GM13977 (cell line): ENCODE data around the gene MYH7B.

Experiments
- DNase-seq: peaks from one replicate; pipeline ENCODE4 v3.0.0; 2012; ENCODE audit warnings: low spot score
- CTCF ChIP-seq: IDR thresholded peaks from 2 replicates; pipeline ENCODE4 v1.5.1; 2012; ENCODE audit warnings: mild to moderate bottlenecking, control low read depth; ENCODE audit not compliant: insufficient read depth; ENCODE audit errors: extremely low read depth, missing control alignments
- in situ Hi-C: fragments of 300-500 bp; cut with MboI; formaldehyde crosslinking; loops from one replicate; pipeline ENCODE4 v1.12.0; 2022; ENCODE audit warnings: low sequenced_read_pairs, low pct_unique_long_range_greater_than_20kb, mixed read lengths, inconsistent platforms; ENCODE audit not compliant: unreplicated experiment

Gene MYH7B

DNA sequence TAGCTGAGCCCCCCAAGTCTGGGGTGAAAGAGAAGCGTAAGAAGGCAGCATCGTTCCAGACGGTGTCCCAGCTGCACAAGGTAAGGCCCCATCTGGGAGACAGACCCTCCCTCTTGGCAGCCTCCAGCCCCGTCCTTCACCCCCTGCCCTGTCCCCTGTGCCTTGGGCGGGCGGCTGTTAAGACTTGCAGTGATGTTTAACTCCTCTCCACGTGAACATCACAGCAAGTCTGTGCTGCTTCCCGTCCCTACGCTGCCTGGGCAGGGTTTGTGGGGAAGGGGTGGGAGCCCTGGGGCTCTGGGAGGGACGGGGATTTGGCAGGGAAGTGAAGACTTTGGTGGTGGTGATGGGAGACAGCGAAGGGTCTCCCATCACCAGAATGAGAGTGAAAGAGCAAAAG lies 34.6 kb downstream of the MYH7B start:
- no peak for TF ChIP-seq CTCF
- in situ Hi-C loops, result no loop called here
- DNase-seq, result no peak

DNA sequence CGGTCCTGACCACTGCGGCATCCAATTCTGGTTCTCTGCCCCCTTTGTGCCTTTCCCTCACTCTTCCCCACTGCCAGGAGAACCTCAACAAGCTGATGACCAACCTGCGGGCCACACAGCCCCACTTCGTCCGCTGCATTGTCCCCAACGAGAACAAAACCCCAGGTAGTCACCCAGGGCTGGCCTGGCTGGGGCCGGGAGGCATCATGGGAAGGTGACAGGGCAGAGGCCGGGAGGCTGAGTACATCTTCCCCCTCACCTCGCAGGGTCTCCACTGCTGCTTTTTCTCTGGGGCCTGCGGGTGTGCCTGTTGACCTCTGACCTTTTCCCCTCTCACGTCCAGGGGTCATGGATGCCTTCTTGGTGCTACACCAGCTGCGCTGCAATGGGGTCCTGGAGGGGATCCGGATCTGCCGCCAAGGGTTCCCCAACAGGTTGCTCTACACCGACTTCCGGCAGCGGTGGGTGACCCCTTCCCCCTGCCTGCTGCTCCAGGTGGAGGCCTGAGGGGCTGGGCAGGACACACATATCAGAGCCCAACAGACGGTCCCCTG lies 35.1 kb downstream of the MYH7B start:
- DNase-seq, result no peak
- no peak for TF ChIP-seq CTCF
- in situ Hi-C loops, result no loop called here

GRCh38 chr20:34992751-34993417 lies 37.2 kb downstream of the MYH7B start:
- TF ChIP-seq CTCF, result no peak
- in situ Hi-C loops, result no loop called here
- no peak for DNase-seq

DNA sequence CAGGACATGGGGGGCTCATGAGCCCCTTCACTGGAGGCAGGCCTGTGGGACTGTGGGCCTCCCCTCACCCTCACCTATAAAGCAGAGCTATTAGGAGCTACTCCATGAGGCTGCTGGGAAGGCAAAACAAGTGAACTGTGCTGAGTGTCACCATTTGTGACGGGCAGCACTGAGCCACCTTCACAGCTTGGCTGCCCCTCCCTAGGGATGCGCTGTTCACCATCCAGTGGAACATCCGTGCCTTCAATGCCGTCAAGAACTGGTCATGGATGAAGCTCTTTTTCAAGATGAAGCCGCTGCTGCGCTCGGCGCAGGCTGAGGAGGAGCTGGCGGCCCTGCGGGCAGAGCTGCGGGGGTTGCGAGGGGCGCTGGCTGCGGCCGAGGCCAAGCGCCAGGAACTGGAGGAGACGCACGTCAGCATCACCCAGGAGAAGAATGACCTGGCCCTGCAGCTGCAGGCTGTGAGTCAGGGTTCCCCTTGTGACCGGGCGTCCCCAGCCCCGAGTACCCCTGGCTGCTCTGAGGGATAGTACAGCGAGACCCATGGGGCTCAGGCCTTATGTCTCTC lies 38.4 kb downstream of the MYH7B start:
- in situ Hi-C loops, result no loop called here
- TF ChIP-seq CTCF, result no peak

DNA sequence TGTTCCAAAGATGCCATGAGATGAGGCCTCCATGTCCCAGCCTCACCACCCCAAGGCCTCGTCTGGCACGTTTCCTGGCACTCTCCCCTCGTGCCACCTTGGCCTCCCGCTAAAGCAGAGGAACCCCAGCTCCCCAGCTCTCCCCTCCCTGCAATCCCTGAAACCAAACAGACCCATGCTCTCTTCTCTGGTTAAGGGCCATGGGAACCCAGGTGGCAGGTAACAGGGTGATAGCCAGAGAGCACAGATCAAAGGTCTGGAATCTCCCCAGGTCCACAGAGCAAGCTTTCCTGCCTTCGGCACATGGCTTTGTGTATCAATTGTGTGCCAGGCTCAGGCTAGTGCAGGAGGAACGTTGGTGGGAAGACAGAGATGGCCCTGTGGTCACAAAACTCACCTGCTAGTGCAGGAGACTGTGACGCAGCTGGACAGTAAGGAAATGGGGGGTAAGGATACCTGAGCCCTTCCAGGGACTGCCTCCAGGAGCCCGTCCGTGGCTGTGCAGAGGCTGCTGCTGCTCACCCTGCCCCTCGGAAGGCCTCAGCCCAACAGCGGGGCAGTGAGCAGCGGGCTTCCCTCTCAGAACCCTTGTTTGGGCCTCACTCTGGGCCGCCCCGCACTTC lies 39.0 kb downstream of the MYH7B start:
- no peak for TF ChIP-seq CTCF
- in situ Hi-C loops, result no loop called here

More for the DNA sequence above, 38.4 kb downstream of the MYH7B start:
- DNase-seq, result no peak

DNA sequence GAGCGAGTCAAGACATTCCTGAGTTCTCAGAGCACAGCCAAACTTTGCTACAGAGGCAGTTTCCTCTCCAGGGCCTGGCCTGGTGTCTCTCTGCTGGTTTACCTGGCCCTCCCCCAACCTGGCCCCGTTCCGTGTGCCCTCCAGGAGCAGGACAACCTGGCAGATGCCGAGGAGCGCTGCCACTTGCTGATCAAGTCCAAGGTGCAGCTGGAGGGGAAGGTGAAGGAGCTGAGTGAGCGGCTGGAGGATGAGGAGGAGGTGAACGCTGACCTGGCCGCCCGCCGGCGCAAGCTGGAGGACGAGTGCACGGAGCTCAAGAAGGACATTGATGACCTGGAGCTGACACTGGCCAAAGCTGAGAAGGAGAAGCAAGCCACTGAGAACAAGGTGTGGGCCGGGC lies 39.5 kb downstream of the MYH7B start:
- no peak for TF ChIP-seq CTCF
- in situ Hi-C loops, result no loop called here
- no peak for DNase-seq

More for the DNA sequence above, 39.0 kb downstream of the MYH7B start:
- DNase-seq, result no peak
